GM18951 (cell line): ENCODE results near the gene SPEM2.

ENCODE experiments used
- POLR2A ChIP-seq: IDR thresholded peaks from 4 replicates; pipeline ENCODE4 v1.6.1; 2011; ENCODE audit warnings: mild to moderate bottlenecking; ENCODE audit not compliant: insufficient read length, insufficient read depth; ENCODE audit errors: extremely low read depth
- in situ Hi-C: fragments of 300-500 bp; cut with MboI; formaldehyde crosslinking; loops from one replicate; pipeline ENCODE4 v1.12.0; 2022; ENCODE audit warnings: low sequenced_read_pairs, mixed read lengths, inconsistent platforms; ENCODE audit not compliant: unreplicated experiment

SPEM2 gene

DNA sequence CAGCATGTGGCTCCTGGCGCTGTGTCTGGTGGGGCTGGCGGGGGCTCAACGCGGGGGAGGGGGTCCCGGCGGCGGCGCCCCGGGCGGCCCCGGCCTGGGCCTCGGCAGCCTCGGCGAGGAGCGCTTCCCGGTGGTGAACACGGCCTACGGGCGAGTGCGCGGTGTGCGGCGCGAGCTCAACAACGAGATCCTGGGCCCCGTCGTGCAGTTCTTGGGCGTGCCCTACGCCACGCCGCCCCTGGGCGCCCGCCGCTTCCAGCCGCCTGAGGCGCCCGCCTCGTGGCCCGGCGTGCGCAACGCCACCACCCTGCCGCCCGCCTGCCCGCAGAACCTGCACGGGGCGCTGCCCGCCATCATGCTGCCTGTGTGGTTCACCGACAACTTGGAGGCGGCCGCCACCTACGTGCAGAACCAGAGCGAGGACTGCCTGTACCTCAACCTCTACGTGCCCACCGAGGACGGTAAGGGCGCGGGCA, 17.1 kb upstream of the SPEM2 start:
- no peak for TF ChIP-seq POLR2A
- in situ Hi-C loops: no loop called here

DNA sequence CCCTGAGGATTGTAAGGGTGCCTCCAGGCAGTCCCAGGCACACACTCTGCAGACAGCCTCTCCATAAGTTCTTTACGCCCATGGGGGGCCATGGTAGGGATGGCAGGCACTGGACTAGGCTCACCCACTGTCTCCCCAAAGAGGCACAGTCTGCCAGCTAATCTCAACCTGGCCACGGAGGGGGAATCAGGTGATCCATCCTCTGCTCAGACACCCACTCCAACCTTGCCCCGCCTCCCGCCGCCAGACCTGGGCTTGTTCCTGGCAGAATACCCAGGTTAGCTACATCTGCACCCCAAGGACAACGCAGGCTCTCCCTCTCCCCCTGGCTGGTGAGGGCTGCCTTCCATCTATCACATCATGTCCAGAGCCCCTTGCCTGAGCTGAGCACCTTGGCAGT, 16.6 kb upstream of the SPEM2 start:
- in situ Hi-C loops: no loop called here

DNA sequence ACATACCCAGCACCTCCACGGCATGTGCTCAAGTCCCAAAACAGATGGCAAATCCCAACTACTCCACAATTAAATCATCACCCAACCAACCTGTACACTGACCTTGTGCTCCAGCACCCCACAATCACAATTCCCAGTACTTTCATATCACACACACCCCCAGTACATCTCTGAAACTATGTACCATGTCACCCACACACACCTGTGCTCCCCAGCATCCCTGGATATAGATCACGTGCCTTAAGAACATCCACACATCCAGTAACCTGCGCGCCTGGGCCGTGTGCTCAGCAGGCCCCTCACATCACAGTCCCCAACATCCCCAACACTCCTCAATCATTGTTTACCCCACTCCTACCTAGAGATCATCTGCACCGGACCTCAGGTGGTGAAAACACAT, 15.7 kb upstream of the SPEM2 start:
- in situ Hi-C loops: no loop called here
- no peak for TF ChIP-seq POLR2A

More for the DNA sequence above, 16.6 kb upstream of the SPEM2 start:
- no peak for TF ChIP-seq POLR2A

DNA sequence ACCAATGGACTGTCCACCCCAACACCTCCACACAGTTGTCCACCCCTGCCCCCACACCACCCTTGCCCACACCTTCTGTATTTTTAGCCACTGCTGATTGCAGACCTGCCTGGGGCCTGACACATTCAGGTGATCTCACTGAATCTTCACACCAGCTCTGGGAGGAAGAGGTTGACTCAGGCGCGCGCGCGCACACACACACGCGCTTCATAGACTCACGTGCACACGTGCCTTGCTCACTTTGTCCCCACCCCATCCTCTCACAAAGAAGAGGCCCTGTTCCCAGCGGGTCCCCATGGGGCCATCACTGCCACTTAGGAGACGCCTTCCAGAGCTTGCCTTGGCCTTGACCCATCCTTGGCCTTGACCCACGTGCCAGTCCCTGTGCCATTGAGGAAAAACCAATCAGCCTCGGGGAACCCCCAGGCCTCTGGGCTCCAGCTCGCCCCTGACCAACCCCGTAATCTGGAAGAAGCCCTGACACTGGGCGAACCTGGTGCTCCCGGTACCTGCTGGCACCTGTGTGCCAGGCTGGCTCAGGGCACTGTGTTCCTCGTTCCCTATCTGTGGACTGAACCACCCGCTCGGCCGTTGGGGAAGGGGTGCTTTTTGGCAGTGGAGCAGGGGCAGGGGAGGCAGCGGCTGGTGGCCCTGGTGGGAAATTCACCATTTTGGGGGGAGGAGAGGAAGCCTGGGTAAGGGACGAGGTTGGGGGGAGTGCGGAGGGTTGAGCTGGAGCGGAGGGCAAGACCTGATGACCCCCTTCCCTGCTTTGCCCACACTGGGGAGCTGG, 14.6 kb upstream of the SPEM2 start:
- in situ Hi-C loops: no loop called here
- no peak for TF ChIP-seq POLR2A

DNA sequence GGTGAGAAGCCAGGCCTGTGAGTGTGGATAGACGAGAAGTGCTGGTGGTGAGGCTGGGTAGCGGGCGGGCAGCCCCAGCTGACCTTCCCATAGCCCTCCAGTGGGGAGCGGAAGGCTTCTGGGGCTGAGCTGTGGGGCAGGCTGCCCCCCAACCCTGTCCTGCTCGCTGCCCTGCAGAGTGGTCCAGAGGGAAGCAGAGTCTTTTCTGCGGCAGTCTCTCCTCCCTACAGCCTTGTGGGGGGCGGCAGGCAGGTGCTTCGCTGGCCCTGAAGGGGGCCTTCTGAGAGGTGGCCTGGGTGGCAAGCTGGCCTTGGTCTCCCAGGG, 14.0 kb upstream of the SPEM2 start:
- in situ Hi-C loops: no loop called here
- no peak for TF ChIP-seq POLR2A

DNA sequence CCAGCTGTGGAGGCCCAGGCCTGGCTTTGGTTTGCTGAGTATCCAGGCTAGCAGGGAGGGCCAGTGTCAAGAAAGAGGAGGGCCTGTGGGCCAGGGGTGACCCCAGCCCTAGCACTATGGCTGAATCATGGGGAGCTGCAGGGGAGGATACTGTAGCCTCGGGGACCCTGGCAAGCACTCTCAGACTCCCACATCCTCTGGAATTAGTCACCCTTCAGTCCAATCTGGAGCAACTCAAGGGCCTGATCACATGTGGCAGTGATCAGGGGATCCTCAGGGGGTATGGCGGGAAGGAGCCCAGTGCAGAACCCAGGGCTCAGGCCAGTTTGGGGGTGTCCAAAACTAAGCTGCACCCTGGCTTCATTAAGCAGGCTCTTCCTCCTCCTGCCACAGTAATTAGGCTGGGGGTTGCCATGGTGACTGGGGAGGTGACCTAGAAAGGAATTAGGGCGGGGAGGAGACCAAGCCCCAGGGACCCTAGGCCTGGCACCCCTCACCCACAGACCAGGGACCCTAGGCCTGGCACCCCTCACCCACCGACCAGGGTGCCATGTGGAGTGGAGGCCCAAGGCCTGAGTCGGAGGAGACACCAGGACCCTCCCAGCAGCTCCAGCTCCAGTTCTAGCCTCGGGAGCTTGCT, 11.9 kb upstream of the SPEM2 start:
- in situ Hi-C loops: no loop called here
- no peak for TF ChIP-seq POLR2A

DNA sequence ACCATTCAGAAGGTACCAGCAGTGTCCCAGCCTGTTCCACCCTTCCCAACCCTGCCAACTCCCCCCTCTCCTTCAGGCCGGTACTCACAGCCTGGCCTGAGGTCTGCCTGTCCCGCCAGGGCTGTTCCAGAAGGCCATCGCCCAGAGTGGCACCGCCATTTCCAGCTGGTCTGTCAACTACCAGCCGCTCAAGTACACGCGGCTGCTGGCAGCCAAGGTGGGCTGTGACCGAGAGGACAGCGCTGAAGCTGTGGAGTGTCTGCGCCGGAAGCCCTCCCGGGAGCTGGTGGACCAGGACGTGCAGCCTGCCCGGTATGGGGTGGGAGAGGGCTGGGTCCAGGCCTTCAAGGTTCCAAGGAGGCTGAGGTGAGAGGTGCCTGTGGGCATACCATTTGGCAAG, 10.6 kb upstream of the SPEM2 start:
- in situ Hi-C loops: no loop called here
- no peak for TF ChIP-seq POLR2A

DNA sequence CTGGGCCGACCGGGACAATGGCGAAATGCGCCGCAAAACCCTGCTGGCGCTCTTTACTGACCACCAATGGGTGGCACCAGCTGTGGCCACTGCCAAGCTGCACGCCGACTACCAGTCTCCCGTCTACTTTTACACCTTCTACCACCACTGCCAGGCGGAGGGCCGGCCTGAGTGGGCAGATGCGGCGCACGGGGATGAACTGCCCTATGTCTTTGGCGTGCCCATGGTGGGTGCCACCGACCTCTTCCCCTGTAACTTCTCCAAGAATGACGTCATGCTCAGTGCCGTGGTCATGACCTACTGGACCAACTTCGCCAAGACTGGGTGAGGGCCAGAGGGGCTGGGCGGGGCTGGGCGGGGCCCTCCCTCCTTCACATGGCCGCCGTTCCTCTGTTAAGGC, 9.6 kb upstream of the SPEM2 start:
- no peak for TF ChIP-seq POLR2A
- in situ Hi-C loops: no loop called here

DNA sequence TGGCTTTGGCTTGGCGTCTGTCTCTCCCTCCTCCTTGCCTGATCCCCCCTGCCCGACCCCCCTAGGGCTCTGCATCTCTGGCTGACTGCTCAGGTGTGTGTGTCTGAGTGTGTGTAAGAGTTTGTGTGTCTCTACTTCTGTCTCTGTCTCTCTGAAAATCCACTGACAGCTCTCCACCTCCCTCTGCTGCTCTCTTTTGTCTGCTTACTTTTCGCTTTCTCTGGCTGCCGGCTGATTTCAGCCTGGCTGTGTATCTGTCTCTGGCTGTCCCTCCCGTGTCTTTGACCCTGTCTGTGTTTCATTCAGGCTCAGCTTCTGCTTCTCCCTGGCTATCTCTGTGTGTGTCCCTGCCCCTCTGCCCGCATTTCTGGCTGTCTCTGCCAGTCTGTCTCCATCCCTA, 9.1 kb upstream of the SPEM2 start:
- in situ Hi-C loops: no loop called here
- TF ChIP-seq POLR2A: no peak

DNA sequence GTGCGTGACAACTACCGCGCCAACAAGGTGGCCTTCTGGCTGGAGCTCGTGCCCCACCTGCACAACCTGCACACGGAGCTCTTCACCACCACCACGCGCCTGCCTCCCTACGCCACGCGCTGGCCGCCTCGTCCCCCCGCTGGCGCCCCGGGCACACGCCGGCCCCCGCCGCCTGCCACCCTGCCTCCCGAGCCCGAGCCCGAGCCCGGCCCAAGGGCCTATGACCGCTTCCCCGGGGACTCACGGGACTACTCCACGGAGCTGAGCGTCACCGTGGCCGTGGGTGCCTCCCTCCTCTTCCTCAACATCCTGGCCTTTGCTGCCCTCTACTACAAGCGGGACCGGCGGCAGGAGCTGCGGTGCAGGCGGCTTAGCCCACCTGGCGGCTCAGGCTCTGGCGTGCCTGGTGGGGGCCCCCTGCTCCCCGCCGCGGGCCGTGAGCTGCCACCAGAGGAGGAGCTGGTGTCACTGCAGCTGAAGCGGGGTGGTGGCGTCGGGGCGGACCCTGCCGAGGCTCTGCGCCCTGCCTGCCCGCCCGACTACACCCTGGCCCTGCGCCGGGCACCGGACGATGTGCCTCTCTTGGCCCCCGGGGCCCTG, 8.3 kb upstream of the SPEM2 start:
- in situ Hi-C loops: no loop called here
- no peak for TF ChIP-seq POLR2A

DNA sequence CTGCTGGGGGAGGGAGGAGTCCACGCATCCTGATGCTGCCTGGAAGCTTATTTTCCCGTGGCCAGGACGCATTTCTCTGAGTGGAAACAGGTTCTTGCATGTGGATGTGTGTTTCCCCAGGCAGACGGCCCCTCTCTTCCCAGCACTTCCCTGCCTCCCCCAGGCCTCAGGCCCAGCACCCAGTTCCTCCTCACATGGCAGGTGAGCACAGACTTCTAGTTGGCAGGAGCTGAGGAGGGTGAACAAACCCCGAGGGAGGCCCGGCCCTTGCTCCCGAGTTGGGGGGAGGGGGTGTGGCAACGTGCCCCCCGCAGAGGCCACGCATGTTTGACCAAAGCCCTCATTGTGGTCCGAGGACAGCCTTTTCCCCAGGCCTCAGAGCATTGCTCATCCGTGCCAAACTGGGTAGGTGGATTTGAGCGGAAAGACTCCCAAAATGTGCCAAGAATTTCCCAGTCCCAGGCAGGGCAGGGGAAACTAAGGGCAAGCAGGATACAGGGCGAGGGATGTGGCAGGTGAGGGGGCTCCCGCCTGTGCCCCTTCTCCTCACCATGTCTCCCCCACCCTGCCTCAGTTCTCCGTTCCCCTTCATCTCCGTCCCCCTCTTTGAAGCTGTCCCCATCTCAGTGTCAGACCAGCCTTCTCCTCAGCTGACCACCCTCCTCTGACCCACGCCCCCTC, 6.8 kb upstream of the SPEM2 start:
- TF ChIP-seq POLR2A: no peak
- in situ Hi-C loops: no loop called here

DNA sequence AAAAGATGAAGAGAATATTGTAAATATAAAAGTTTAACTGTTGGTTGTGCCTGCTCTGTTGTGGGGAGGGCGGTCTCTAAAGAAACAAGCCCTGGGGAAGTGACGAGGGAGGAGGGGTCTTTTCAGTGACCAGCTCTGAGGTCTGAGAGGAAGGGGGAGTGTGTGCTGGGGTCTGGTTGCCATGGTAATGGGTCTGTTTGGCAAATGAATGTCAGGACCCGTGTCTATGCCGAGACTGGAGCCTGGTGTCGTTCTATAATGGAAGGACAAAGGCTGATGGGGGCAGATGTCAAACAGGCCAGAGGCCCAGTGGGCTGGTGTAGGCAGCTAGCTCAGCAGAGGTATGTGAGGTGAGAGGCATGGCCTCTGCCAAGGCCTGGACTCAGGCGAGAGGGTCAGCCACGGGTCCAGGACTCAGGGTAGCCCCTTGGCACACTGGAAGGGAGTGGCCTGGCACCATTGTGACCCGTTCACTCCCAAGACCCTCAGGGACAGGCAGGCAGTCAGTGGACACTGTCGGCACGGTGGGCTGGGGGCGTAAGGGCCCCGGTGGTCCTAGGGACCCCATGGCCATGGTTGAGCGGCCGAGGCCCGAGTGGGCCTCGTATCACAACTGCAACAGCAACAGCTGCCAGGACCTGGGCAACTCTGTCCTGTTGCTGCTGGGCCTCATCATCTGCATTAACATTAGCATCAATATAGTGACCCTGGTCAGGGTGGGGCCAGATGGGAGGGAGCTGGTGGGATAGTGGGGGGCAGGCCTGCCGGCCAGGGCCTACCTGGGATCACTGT, 5.4 kb upstream of the SPEM2 start, which contains the start of gene SPEM1:
SPEM1 (plus strand) TSS at position 506 of the 792 bp plus-strand sequence; CDS start at position 567, 61 bp downstream.
- in situ Hi-C loops: no loop called here

DNA sequence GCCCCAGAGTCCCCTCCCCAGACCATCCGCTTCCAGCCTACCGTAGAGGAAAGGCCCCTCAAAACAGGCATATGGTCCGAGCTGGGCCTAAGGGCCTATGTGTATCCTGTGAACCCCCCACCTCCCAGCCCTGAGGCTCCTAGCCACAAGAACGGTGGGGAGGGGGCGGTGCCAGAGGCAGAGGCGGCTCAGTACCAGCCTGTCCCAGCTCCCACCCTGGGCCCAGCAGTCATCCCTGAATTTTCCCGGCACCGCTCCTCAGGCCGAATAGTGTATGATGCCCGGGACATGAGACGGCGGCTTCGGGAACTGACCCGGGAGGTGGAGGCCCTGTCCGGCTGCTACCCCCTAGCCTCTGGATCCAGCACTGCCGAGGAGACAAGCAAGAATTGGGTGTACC, 4.2 kb upstream of the SPEM2 start:
- in situ Hi-C loops: no loop called here

More for the DNA sequence above, 5.4 kb upstream of the SPEM2 start, which contains the start of gene SPEM1:
- no peak for TF ChIP-seq POLR2A

DNA sequence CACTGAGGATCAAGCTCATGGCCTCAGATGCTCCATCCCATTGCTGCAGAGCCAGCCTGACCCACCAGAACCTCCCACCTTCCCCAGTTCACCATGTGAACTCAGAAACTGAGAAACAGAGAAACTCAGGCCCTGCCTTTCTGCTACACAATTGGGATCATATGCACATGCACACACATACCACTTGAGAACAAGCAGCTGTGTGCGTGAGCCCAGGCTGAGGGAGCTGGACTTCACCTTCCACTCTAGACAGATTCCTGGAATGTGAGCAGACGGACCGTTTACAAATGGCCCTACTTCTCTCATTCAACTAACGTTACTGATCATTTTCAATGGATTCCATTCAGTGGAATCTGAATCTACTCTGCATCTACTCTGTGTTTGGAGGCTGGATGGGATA, 1.7 kb upstream of the SPEM2 start:
- in situ Hi-C loops: no loop called here
- TF ChIP-seq POLR2A: no peak

More for the DNA sequence above, 4.2 kb upstream of the SPEM2 start:
- no peak for TF ChIP-seq POLR2A
